ENCODE data around the gene MYCBP2. TPM values are rescaled to one million over a fixed set of nuclear protein-coding genes. Genes with fewer than 3 reads are reported as not detected.

The MYCBP2 gene
- total RNA-seq, 1 experiment from 2014 or later: 57.8 TPM

DNA sequence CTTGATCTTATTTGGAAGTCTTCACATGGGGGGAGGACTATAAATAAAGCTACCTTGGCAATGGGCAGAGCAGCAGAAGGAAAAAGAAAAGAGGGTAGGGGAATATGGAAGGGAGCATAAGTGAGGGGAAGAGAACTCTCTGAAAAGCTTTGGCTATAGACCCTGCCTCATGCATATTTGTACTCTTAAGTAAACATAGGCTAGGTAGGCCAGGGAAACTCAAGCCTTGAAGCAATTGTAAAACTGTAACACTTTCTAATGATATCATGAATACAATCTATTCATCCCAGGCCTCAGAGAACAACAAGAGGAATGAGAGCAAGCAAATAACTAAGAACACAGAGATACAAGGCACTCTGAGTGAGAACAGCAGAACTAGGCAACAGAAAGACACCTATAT, 20.4 kb downstream of the MYCBP2 start:
- H3K36me3 ChIP-seq (ENCODE audit: insufficient read depth, low read length, poor library complexity, severe bottlenecking): no peaks in the 10 kb centered on the region
- ChIA-PET POLR2A (ENCODE audit: low non-redundant PET) (no interaction called here), CTCF (no interaction called here)
- no peak for DNase-seq (ENCODE audit: low spot score)
- peaks cover 11% of the 10 kb centered on the region for H3K4me1 ChIP-seq (ENCODE audit: insufficient read depth, low read length, poor library complexity, severe bottlenecking)
- H3K27me3 ChIP-seq (replicated peaks; ENCODE audit: insufficient read depth, low read depth, low read length, poor library complexity): no peaks in the 10 kb centered on the region
- no peak overlapping the region for H3K4me3 ChIP-seq (ENCODE audit: low read depth, low read length, poor library complexity, severe bottlenecking)
- TF ChIP-seq EZH2 (IDR thresholded peaks at IDR 0.05; ENCODE audit: borderline replicate concordance, low read depth, low read length, poor library complexity, severe bottlenecking): no peak
- TF ChIP-seq, protein P1, sequence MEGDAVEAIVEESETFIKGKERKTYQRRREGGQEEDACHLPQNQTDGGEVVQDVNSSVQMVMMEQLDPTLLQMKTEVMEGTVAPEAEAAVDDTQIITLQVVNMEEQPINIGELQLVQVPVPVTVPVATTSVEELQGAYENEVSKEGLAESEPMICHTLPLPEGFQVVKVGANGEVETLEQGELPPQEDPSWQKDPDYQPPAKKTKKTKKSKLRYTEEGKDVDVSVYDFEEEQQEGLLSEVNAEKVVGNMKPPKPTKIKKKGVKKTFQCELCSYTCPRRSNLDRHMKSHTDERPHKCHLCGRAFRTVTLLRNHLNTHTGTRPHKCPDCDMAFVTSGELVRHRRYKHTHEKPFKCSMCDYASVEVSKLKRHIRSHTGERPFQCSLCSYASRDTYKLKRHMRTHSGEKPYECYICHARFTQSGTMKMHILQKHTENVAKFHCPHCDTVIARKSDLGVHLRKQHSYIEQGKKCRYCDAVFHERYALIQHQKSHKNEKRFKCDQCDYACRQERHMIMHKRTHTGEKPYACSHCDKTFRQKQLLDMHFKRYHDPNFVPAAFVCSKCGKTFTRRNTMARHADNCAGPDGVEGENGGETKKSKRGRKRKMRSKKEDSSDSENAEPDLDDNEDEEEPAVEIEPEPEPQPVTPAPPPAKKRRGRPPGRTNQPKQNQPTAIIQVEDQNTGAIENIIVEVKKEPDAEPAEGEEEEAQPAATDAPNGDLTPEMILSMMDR (conservative IDR thresholded peaks at IDR 0.05; ENCODE audit: low read depth, low read length): no peak
- H3K9me3 ChIP-seq (ENCODE audit: low read depth, low read length, poor library complexity, severe bottlenecking): peaks cover 3% of the 10 kb centered on the region
- intact Hi-C loops (cut with micrococcal nuclease; ENCODE audit: unreplicated experiment): no loop called here
- BruUV-seq (replicated peaks): no TSS peak
- no peak overlapping the region for H3K27ac ChIP-seq (ENCODE audit: low read depth, low read length, poor library complexity, severe bottlenecking)

DNA sequence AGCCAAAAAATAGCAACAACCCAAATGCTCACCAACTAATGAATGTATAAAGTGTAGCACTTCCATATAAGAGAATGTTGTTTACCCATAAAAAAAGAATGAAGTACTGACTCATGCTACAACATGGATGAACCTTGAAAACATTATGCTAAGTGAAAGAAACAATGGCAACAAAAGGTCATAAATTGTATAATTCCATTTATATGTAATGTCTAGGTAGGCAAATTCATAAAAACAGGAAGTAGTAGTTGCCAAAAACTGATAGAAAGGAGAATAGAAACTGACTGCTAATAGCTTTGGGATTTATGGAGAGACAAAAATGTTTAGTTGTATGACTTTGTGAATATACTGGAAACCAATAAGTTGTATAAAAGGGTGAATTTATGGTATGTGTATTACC, 21.6 kb downstream of the MYCBP2 start:
- TF ChIP-seq EZH2 (IDR thresholded peaks at IDR 0.05; ENCODE audit: borderline replicate concordance, low read depth, low read length, poor library complexity, severe bottlenecking): no peak
- TF ChIP-seq, protein P1 (conservative IDR thresholded peaks at IDR 0.05; ENCODE audit: low read depth, low read length): no peak
- peak; percentile 15 for DNase-seq (ENCODE audit: low spot score)
- intact Hi-C loops (cut with micrococcal nuclease; ENCODE audit: unreplicated experiment): no loop called here
- H3K27me3 ChIP-seq (replicated peaks; ENCODE audit: insufficient read depth, low read depth, low read length, poor library complexity): no peaks in the 10 kb centered on the region
- H3K9me3 ChIP-seq (ENCODE audit: low read depth, low read length, poor library complexity, severe bottlenecking): peaks cover 3% of the 10 kb centered on the region
- BruUV-seq (replicated peaks): no TSS peak
- H3K4me1 ChIP-seq (ENCODE audit: insufficient read depth, low read length, poor library complexity, severe bottlenecking): peaks cover 5% of the 10 kb centered on the region
- H3K27ac ChIP-seq (ENCODE audit: low read depth, low read length, poor library complexity, severe bottlenecking): no peak overlapping the region
- no peak overlapping the region for H3K4me3 ChIP-seq (ENCODE audit: low read depth, low read length, poor library complexity, severe bottlenecking)
- no peaks in the 10 kb centered on the region for H3K36me3 ChIP-seq (ENCODE audit: insufficient read depth, low read length, poor library complexity, severe bottlenecking)
- POLR2A ChIA-PET (ENCODE audit: low non-redundant PET): no interaction called here
- CTCF ChIA-PET: no interaction called here

DNA sequence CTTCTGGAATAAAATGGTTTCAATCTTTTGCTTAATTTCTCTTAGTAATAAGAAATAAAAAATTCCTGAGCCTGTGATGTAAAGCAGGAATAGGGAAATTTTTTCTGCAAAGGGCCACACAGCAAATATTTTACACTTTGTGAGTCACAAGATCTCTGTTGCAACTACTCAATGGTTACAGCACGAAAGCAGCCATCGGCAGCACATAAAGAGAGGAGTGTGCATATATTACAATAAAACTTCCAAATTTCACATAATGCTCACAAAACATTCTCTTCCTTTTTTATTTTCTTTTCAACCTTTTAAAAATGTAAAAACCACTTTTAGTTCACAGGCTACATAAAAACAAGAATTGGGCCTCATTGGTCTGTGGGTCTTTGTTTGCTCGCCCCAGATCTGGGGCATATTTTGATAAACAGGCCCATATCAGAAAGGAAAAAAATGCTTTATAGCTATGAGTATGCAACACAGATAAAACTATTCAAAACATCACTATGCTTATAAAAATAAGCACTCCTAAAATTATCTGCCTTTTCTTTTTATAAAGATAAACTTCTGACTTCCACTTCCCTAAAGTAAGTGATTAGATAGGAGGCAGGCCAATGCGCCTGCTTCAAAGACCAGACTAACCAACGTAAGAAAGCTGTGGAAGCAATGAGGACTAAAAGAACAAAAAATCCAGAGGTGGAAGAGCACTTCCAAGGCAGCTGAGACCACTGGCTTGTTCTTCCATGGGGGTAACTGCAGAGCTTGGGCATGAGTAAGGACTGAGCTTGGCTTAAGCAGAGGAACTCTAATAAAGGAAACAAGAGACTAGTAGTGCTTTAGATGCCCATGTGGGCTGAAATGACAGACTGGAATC, 26.5 kb downstream of the MYCBP2 start:
- Histone ChIP-seq H3K9me3 (ENCODE audit: low read depth, low read length, poor library complexity, severe bottlenecking) (peaks cover 3% of the 10 kb centered on the region), H3K4me1 (ENCODE audit: insufficient read depth, low read length, poor library complexity, severe bottlenecking) (no peaks in the 10 kb centered on the region), H3K36me3 (ENCODE audit: insufficient read depth, low read length, poor library complexity, severe bottlenecking) (no peaks in the 10 kb centered on the region), H3K27me3 (replicated peaks; ENCODE audit: insufficient read depth, low read depth, low read length, poor library complexity) (no peaks in the 10 kb centered on the region), H3K27ac (ENCODE audit: low read depth, low read length, poor library complexity, severe bottlenecking) (no peak overlapping the region), H3K4me3 (ENCODE audit: low read depth, low read length, poor library complexity, severe bottlenecking) (no peak overlapping the region)
- TF ChIP-seq, protein P1 (conservative IDR thresholded peaks at IDR 0.05; ENCODE audit: low read depth, low read length): no peak
- TF ChIP-seq EZH2 (IDR thresholded peaks at IDR 0.05; ENCODE audit: borderline replicate concordance, low read depth, low read length, poor library complexity, severe bottlenecking): no peak
- ChIA-PET CTCF (no interaction called here), POLR2A (ENCODE audit: low non-redundant PET) (no interaction called here)
- intact Hi-C loops (cut with micrococcal nuclease; ENCODE audit: unreplicated experiment): no loop called here
- BruUV-seq (replicated peaks): no TSS peak
- DNase-seq (ENCODE audit: low spot score): no peak
